GM18498 (cell line): Measurements from ENCODE around the gene SLC2A11.
"Not testable (repeated sequence)": the region's sequence is repeated elsewhere in the genome, so short reads cannot be mapped to it uniquely, and the experiment has no call there.

Experiments used
- ATAC-seq: cut with Tn5 transposase; IDR thresholded peaks from one replicate; pipeline ENCODE4 v1.9.1; 2021; ENCODE audit warnings: mild to moderate bottlenecking, moderate library complexity; ENCODE audit not compliant: unreplicated experiment

Gene SLC2A11

DNA sequence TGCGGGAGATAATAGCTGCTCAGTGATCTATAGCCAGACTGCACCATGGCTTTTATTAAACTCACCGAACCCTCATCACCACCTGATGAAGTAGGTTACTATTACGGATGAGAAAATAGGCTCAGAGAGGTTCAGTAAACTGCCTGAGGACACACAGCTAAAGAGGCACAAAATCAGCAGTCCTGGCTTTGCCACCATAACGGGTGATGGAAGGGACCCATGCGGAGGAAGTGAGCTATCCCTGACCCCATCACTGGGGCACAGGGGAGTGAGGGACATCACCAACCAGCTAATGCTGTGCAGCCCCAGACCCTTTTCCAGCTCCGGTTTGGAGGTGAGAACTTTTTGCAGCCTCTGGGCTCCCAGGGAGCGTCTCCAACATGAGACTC, 11.6 kb upstream of the SLC2A11 start:
- ATAC-seq = no peak

DNA sequence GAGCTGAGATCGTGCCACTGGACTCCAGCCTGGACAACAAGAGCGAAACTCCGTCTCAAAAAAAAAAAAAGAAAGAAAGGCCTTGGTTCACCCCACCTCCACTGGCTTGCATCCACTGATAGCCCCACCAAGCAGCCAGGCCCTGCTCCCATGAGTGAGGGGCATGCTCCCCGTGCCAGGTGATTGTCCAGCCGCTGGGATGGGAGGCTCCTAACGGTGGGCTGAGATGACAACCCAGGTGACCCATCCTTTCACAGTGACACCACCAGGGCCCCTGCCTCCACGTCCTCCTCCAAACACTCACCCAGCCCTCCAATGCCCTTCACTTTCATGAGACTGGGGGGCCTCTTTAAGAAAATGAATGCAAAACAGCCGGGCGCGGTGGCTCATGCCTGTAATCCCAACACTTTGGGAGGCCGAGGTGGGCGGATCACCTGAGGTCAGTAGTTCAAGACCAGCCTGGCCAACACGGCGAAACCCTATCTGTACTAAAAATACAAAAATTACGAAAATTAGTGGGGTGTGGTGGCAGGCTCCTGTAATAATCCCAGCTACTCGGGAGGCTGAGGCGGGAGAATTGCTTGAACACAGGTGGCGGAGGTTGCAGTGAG, 10.3 kb upstream of the SLC2A11 start:
- no peak for ATAC-seq

DNA sequence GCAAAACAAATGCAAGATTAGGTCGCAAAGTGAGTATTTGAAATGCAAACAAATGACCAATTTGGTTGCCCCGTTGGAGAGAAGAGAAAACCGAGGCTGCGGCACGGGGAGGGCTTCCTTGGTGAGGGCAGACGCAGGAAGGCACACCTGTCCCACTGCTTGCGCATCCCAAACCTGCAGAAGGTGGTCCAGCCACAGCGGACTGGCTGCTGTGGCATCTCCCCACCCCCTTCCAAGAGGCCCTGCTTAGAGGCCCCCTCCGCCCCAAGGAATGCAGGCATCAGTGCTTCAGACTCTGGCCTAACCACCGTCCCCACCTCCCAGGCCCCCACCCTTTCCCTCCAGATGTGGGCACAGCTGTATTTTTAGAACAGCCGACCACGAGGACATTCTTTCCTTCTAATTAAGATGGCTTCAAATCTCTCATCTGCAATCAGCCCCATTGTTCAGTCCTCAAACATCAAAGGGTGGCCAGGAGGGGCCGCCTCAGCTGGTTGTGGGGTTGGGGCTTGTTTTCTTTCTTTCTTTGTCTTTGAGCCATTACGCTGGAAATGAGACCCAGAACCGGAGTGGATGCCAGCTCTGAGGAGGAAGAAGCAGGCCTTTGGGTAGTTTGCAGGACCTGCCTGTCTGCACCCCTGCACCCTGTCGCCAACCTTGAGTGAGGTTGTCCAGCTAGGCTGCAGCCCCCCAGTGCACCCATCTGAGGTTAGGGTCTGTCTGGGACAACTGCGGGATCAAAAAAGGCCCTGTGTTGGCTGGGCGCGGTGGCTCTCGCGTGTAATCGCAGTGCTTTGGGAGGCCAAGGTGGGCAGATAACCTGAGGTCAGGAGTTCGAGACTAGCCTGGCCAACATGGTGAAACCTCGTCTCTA, 9.4 kb upstream of the SLC2A11 start:
- no peak for ATAC-seq

DNA sequence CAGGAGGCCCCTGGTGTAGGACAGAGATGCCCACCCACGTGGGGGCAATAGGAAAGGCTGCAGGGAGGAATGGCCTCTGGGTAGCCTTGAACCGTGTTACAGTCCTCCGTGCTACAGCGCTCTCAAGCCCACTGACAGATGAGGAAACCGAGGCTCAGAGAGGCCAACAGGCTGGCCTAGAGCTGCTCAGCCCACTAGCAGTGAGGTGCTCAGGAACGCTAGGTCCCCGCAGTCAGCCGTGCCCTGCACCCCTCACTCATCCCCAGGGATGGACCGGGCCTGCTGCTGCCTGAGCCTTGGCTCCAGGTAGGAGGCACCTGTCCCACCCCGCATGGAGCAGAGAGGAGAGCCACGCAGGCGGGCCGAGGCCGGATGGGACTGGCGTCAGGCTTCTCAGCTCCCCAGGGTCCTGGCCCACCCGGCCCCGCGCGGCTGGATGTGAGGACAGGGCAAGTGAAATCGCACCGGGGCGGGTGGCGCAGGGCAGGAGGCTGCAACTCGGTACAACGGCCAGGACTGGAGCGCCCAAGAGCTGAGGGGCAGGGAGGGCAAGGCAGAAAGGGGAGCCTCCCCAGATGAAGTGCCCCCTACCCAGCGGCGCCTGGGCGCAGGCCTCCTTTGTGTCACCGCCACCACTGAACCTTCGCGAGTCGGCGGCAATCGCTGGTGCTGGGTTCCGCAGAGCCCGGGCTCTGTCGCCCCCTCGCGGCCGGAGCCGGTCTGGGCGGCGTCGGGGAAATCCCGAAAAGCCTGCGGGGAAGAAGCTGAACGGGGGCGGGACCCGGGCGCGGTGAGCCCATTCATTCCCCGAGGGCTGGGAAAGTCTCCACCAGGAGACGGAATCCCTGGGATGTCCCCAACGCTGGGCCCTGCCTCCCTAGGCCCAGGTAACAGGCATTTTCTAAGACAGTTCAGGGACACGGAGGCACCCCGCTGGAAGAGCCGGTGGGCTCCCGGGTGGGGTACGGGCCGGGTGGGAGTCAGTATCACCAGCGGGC, 8.4 kb upstream of the SLC2A11 start:
- peak; percentile 58 for ATAC-seq

DNA sequence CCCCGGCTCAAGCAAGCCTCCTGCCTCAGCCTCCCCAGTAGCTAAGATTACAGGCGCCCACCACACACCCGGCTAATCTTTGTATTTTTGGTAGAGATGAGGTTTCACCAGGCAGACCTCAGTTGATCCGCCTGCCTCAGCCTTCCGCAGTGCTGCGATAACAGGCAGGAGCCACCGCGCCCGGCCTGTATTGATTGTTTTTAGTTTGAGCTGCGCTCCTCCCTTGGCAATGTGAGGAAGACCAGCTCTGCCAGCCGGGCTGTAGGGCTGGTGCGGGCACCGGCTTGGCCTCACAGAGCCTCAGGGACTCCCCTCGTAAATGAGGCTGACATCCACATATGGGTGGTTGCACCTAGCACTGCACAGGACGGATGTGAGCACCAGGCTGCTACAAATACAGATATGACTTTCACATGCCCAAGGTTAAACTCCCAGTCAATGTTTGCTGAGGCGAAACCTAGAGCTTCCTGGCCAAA, 7.5 kb upstream of the SLC2A11 start:
- ATAC-seq = peak; percentile 57

DNA sequence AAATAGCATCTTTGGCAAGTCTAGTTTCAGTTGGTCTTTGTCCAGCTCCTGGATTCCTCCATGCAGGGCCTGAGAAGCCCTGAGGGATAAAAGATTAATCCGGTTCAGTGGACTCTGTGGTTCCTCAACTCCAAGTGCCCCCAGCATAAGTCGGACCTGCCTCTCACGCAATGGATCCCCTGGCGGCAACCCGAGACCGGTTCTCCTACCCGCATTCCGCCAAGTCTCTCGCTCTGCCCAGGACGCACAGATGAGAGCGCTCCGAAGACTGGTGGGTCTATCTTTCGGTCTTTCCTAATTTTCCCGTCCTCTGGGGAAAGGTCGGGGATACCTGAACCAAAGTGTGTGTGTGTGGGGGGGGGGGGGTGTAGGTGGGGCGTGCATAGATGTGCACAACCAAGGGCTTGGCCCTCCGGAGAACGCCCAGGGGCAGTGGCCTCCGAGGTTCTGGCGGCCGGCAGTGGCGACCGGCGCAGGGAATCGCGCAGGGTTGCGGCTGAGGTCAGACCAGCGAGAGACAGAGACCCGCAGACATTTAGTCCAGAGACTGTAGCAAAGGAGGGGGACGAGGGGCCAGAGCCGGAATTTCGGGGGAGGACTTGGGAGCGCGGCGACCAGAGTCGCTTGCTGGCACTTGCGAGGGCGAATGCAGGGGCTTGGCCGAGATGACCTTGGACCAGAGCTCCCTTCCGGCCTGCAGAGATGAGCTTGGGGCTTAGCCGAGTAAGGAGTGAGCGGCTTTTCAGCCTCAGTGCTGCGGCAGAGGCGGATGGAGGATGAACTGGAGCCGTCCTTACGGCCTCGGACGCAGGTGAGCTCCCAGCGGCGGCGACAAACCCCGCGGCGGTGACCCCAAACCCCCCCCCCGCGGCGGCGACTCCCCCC, 712 bp upstream of the SLC2A11 start:
- ATAC-seq = peak; percentile 39

DNA sequence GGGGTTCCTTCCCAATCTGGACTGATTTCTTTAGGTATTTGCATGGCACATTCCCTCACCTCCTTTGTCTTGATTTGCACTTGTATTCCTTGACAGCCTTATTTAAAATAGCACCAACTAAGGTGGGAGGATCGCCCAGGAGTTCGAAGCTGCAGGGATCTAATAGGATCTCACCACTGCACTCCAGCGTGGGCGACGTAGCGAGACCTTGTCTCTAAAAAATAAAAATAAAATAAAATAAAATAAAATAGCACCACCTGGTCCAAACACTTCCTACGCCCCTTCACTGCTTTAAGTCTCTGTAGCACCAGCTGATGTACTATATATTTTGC, 775 bp downstream of the SLC2A11 start:
- ATAC-seq = no peak

DNA sequence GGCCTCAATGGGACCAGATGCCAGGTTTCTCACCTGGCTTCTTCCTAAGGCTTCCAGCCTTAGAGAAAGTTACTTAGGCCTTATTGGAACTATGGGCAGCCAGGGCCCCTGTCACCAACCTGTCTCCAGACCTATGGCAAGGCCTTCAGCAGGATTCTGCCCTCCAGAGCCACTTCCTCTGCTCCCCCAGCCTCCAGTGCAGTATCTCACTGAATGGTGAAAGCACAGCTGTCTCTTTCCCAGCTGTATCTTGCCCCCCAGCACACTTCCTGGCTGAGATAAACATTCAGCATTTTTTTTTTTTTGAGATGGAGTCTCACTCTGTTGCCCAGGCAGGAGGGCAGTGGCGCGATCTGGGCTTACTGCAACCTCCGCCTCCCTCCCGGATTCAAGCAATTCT, 1.5 kb downstream of the SLC2A11 start:
- ATAC-seq = no peak

DNA sequence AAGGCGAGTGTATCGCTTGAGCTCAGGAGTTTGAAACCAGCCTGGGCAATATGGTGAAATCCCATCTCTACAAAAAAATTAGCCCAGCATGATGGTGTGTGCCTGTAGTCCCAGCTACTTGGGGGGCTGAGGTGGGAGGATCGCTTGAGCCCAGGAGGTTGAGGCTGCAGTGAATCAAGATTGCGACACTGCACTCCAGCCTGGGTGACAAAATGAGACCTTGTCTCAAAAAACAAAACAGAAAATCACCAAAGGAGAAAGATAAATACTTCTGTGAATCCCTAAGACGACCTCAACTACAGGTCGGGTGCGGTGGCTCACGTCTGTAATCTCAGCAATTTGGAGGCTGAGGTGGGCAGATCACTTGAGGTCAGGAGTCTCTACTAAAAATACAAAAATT, 2.5 kb downstream of the SLC2A11 start:
- ATAC-seq = not testable (repeated sequence)

DNA sequence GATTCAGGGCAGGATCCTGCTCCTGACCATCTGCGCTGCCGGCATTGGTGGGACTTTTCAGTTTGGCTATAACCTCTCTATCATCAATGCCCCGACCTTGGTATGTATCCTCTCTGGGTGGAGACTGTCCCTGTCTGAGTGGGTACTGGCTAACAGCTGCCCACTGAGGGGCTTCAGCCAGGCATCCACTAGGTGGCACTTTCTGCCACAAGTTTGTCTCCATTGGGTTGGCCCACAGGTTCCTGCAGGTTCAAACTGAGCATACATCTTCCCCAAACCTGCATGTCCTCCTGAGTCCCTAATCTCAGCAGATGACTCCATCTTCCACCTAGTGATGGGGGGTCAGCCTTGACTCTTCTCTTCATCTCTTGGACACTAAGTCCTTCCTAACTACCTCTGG, 4.4 kb downstream of the SLC2A11 start:
- ATAC-seq = no peak

DNA sequence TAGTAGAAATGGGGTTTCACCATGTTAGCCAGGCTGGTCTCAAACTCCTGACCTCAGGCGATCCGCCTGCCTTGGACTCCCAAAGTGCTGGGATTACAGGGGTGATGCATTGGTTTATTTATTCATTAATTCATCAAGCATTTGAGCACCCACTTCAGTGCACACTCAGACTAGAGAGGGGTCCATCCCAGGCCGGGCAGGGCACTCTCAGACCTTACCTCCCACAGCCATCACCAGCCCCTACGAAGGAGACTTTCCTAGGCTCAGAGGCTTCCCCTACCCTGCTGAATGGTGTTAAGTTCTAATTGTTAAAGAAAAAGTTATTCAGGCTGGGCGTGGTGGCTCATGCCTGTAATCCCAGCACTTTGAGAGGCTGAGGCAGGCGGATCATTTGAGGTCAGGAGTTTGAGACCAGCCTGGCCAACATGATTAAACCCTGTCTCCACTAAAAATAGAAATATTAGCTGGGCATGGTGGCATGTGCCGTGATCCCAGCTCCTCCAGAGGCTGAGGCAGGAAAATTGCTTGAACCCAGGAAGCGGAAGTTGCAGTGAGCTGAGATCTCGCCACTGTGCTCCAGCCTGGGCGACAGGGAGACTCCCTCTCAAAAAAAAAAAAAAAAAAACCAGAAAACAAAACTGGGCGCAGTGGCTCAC, 7.0 kb downstream of the SLC2A11 start:
- ATAC-seq = not testable (repeated sequence)

DNA sequence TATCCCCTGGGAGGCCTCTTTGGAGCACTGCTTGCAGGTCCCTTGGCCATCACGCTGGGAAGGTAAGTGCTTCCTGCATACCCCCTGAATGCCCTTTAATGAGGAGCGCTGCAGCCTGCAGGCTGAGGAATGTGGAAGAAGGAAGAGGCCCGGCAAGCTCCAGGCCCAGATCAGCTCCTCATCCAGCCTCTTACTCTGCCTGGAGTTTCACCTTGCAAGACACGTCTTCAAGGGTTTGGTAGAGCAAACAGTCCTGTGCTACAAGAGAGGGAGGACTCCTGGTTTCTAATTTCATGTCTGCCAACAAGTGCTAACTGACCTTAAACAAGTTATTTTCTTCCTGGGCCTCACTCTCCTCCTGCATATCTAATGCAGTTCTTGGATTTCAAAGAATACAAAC, 10.9 kb downstream of the SLC2A11 start:
- ATAC-seq = no peak

DNA sequence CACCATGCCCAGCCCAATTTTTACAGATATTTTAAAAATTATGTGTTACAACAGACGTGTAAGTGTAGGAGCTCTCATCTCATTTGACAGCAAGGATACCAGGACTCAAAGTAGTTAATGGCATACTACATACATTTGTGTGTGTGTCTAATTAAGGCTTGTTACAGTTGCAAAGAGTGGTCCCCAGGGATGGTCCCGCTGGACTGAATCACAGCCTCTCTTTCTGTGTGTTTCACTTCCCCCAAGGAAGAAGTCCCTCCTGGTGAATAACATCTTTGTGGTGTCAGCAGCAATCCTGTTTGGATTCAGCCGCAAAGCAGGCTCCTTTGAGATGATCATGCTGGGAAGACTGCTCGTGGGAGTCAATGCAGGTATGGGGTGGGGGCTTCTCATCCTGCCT, 17.2 kb downstream of the SLC2A11 start:
- no peak for ATAC-seq

DNA sequence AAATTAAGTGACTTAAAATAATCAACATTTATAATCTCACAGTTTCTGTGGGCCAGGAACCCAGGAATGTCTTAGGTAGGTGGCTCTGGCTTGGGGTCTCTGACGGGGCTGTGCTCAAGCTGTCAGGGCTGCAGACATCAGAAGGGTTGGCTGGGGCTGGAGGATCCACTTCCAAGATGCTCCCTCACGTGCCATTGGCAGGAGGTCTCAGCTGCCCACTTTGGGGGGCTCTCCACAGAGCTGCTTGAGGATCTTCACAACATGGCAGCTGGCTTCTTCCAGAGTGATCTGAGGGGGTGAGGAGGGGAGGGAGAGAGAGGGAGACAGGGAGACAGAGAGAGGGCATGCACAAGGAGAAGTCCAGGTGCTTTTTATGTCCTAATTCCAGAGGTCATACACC, 18.1 kb downstream of the SLC2A11 start:
- no peak for ATAC-seq

DNA sequence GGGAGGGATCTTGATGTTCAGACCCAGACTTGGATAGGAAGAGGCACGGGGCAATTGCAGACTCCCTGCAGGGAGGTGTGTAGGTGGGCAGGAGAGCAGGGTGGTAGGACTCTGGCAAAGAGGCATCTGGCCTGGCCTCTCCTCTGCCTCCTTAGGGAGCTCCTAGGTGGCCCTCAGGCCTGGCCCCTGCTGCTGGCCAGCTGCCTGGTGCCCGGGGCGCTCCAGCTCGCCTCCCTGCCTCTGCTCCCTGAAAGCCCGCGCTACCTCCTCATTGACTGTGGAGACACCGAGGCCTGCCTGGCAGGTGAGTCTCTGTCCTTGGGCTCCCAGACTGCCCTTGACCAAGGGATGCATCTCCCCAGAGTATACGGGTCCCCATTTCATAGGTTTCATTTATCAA, 19.9 kb downstream of the SLC2A11 start:
- ATAC-seq = no peak

DNA sequence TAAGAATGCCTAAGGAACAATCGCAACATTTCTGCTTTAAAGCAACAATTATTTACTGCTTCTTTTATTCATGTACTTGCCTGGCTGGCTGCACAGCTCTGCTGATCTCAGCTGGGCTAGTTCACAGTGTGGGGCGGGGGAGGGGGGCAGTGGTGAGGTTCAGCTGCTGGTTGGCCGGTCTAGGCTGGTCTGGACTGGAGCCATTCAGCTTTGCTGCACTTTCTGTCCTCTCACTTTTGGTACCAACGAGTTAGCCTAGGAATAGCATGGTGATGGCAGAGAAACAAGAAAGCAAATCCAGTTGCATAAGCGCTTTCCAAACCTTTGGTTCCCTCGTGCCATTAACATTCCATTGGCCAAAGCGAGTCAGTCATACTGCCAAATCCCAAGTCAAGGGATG, 20.5 kb downstream of the SLC2A11 start:
- ATAC-seq = no peak

DNA sequence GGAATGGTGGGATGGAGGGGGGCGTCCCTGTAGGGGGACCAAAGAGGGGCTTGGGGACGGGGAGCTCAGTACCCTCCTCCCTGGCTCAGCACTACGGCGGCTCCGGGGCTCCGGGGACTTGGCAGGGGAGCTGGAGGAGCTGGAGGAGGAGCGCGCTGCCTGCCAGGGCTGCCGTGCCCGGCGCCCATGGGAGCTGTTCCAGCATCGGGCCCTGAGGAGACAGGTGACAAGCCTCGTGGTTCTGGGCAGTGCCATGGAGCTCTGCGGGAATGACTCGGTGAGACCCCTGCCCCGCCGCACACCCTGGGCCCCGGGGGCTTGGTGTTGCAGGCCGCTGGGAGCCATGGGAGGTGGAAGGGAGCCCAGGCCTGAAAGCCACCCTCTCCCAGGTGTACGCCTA, 24.7 kb downstream of the SLC2A11 start:
- ATAC-seq = no peak

DNA sequence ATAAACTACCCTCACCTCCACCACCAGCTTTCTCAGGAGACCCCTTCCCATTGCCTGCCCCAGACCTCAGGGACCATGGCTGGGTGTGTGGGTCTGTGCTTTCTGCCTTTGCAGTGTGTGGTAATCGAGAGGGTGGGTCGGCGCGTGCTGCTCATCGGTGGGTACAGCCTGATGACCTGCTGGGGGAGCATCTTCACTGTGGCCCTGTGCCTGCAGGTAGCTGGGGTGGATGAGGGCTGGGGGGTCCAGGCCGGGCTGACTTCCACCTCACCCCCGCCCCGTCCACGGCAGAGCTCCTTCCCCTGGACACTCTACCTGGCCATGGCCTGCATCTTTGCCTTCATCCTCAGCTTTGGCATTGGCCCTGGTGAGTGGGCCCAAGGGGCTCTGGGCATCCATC, 26.0 kb downstream of the SLC2A11 start:
- no peak for ATAC-seq

DNA sequence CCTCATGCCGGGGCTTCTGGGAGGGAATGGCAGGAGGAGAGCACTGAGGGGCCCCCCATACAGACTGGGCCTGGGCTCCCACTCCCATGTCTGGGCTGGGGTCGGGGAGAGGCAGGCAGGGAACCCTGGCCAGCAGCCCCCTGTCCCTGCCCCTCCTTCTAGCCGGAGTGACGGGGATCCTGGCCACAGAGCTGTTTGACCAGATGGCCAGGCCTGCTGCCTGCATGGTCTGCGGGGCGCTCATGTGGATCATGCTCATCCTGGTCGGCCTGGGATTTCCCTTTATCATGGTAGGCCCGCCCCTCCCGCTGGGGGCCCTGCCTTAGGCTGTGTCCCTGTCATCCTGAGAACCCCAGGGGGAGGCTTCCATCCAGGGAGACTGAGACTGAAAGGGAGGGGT, 26.5 kb downstream of the SLC2A11 start:
- no peak for ATAC-seq
